Activated T-helper 1 cell treated with Interleukin-2 at 50 U/mL for 16 hours (primary cell): ENCODE results near the gene TFAP2A.

Experiments
- DNase-seq: peaks from one replicate; pipeline ENCODE4 v3.0.0-alpha.2; 2020; ENCODE audit warnings: low read depth

Gene TFAP2A

GRCh38 chr6:10414756-10415616 is at the start of gene TFAP2A:
Gene TFAP2A (minus strand): TSS chr6:10415074. CDS start chr6:10414991, 83 bp downstream.
- no peak for DNase-seq

GRCh38 chr6:10463491-10464481 is 48.9 kb upstream of the TFAP2A start:
- DNase-seq = no peak

GRCh38 chr6:10463040-10463439 is 48.2 kb upstream of the TFAP2A start:
- DNase-seq = no peak

GRCh38 chr6:10461850-10462249 is 47.0 kb upstream of the TFAP2A start:
- DNase-seq = no peak

- no peak for DNase-seq
These were observed 45.2 kb upstream of the TFAP2A start for GRCh38 chr6:10460096-10460495.

- DNase-seq = no peak
These were observed 43.4 kb upstream of the TFAP2A start for GRCh38 chr6:10458287-10458686.

GRCh38 chr6:10453596-10453995 is 38.7 kb upstream of the TFAP2A start:
- DNase-seq = no peak

GRCh38 chr6:10451828-10452509 is 37.1 kb upstream of the TFAP2A start:
- DNase-seq = no peak

GRCh38 chr6:10451394-10451793 is 36.5 kb upstream of the TFAP2A start:
- no peak for DNase-seq

- DNase-seq = no peak
These were observed 34.9 kb upstream of the TFAP2A start for GRCh38 chr6:10449751-10450150.

GRCh38 chr6:10448096-10448495 is 33.2 kb upstream of the TFAP2A start:
- DNase-seq = no peak

GRCh38 chr6:10446548-10446947 is 31.7 kb upstream of the TFAP2A start:
- DNase-seq = no peak

- no peak for DNase-seq
These were observed 26.8 kb upstream of the TFAP2A start for GRCh38 chr6:10441655-10442009.

GRCh38 chr6:10441004-10441654 is 26.3 kb upstream of the TFAP2A start:
- DNase-seq = no peak

GRCh38 chr6:10437891-10438290 is 23.0 kb upstream of the TFAP2A start:
- DNase-seq = no peak

GRCh38 chr6:10434235-10434634 is 19.4 kb upstream of the TFAP2A start:
- DNase-seq = no peak

GRCh38 chr6:10433322-10433721 is 18.4 kb upstream of the TFAP2A start:
- DNase-seq = no peak

GRCh38 chr6:10431423-10432164 is 16.7 kb upstream of the TFAP2A start:
- no peak for DNase-seq

GRCh38 chr6:10429638-10430427 is 15.0 kb upstream of the TFAP2A start:
- DNase-seq = no peak

GRCh38 chr6:10426781-10427279 is 12.0 kb upstream of the TFAP2A start:
- no peak for DNase-seq
